ENCODE data around the gene PRKAR1B.

Gene PRKAR1B

GRCh38 chr7:721619-722248 lies 5.3 kb downstream of the PRKAR1B start:
- DNase-seq (ENCODE audit: low read depth) = no peak

- no peak for DNase-seq (ENCODE audit: low read depth)
Observed at GRCh38 chr7:716636-717035, 10.4 kb downstream of the PRKAR1B start.

GRCh38 chr7:716222-716621 lies 10.9 kb downstream of the PRKAR1B start:
- no peak for DNase-seq (ENCODE audit: low read depth)

GRCh38 chr7:714251-714671 lies 12.8 kb downstream of the PRKAR1B start:
- no peak for DNase-seq (ENCODE audit: low read depth)

GRCh38 chr7:713488-714230 lies 13.4 kb downstream of the PRKAR1B start:
- DNase-seq (ENCODE audit: low read depth) = no peak

- DNase-seq (ENCODE audit: low read depth) = no peak
Observed at GRCh38 chr7:713139-713457, 14.0 kb downstream of the PRKAR1B start.

GRCh38 chr7:712381-713138 lies 14.5 kb downstream of the PRKAR1B start:
- no peak for DNase-seq (ENCODE audit: low read depth)

GRCh38 chr7:711922-712380 lies 15.1 kb downstream of the PRKAR1B start:
- DNase-seq (ENCODE audit: low read depth) = no peak

GRCh38 chr7:711093-711921 lies 15.8 kb downstream of the PRKAR1B start:
- DNase-seq (ENCODE audit: low read depth) = no peak

GRCh38 chr7:710161-710560 lies 16.9 kb downstream of the PRKAR1B start:
- no peak for DNase-seq (ENCODE audit: low read depth)

GRCh38 chr7:707296-708000 lies 19.6 kb downstream of the PRKAR1B start:
- DNase-seq (ENCODE audit: low read depth) = no peak

GRCh38 chr7:706721-707120 lies 20.4 kb downstream of the PRKAR1B start:
- DNase-seq (ENCODE audit: low read depth) = no peak

- no peak for DNase-seq (ENCODE audit: low read depth)
Observed at GRCh38 chr7:703049-703448, 24.0 kb downstream of the PRKAR1B start.

GRCh38 chr7:701086-701671 lies 25.9 kb downstream of the PRKAR1B start:
- no peak for DNase-seq (ENCODE audit: low read depth)

- DNase-seq (ENCODE audit: low read depth) = no peak
Observed at GRCh38 chr7:699476-700170, 27.5 kb downstream of the PRKAR1B start.

- DNase-seq (ENCODE audit: low read depth) = no peak
Observed at GRCh38 chr7:698515-699475, 28.3 kb downstream of the PRKAR1B start.

GRCh38 chr7:696812-697551 lies 30.1 kb downstream of the PRKAR1B start:
- no peak for DNase-seq (ENCODE audit: low read depth)

- no peak for DNase-seq (ENCODE audit: low read depth)
Observed at GRCh38 chr7:696426-696811, 30.7 kb downstream of the PRKAR1B start.

GRCh38 chr7:693280-693679 lies 33.8 kb downstream of the PRKAR1B start:
- DNase-seq (ENCODE audit: low read depth) = no peak

All from activated T-helper 1 cell treated with Interleukin-2 at 50 U/mL for 16 hours (primary cell).